Peyer's patch (tissue), 4 donors: ENCODE results near the gene GNB5. TPM values are rescaled to one million over a fixed set of nuclear protein-coding genes. Genes with fewer than 3 reads are reported as not detected.

Source experiments
- DNase-seq, 3 donors: peaks; one replicate each; pipeline ENCODE4 v3.0.0-alpha.2; 2017 to 2019
- H3K27ac ChIP-seq, 4 donors: fragments of 200-600 bp; sonication (generic); one replicate each; pipeline ENCODE4 v1.5.1; 2016 to 2019
- H3K27me3 ChIP-seq, 2 donors: fragments of 200-600 bp; sonication (generic); one replicate each; pipeline ENCODE4 v1.5.1; 2019
- H3K36me3 ChIP-seq, 3 donors: fragments of 200-600 bp; sonication (generic); one replicate each; pipeline ENCODE4 v1.5.1; 2016 to 2019
- H3K4me1 ChIP-seq, 4 donors: fragments of 200-600 bp; sonication (generic); one replicate each; pipeline ENCODE4 v1.5.1; 2016 to 2019
- H3K4me3 ChIP-seq, 4 donors: fragments of 200-600 bp; sonication (generic); 1 replicate in 3 of 4; 2 replicates in 1 of 4; pipeline ENCODE4 v1.5.1; 2016 to 2019; ENCODE audit warnings: mild to moderate bottlenecking in 1 of 4
- H3K9me3 ChIP-seq, 4 donors: fragments of 200-600 bp; sonication (generic); one replicate each; pipeline ENCODE4 v1.5.1; 2016 to 2019; ENCODE audit warnings: mild to moderate bottlenecking in 1 of 4
- POLR2A ChIP-seq, 2 donors: fragments of 450-650 bp; IDR thresholded peaks; one replicate each; pipeline ENCODE4 v1.5.1; 2017; ENCODE audit warnings: antibody characterized with exemption in 2 of 2, mild to moderate bottlenecking in 2 of 2, moderate library complexity in 2 of 2
- total RNA-seq, 4 donors: library from RNA; depleted of rRNA; stranded (reverse); fragments of >200 nt; gene quantifications; one replicate each; pipeline ENCODE4 v1.1.0, GENCODE V29; 2016
- TF ChIP-seq, protein P1 (sequence below), 6 experiments: fragments of 450-650 bp in 4 of 6; fragments of 200-600 bp in 2 of 6; sonication (generic) in 1 of 6; IDR thresholded peaks; one replicate each; pipeline ENCODE4 v1.5.1; 2017 to 2019; ENCODE audit warnings: antibody characterized with exemption in 6 of 6, mild to moderate bottlenecking in 3 of 6, moderate library complexity in 1 of 6

Gene GNB5
- total RNA-seq, 4 donors from 2014 or later, result 6.1 to 120 (median 7.6) TPM

DNA sequence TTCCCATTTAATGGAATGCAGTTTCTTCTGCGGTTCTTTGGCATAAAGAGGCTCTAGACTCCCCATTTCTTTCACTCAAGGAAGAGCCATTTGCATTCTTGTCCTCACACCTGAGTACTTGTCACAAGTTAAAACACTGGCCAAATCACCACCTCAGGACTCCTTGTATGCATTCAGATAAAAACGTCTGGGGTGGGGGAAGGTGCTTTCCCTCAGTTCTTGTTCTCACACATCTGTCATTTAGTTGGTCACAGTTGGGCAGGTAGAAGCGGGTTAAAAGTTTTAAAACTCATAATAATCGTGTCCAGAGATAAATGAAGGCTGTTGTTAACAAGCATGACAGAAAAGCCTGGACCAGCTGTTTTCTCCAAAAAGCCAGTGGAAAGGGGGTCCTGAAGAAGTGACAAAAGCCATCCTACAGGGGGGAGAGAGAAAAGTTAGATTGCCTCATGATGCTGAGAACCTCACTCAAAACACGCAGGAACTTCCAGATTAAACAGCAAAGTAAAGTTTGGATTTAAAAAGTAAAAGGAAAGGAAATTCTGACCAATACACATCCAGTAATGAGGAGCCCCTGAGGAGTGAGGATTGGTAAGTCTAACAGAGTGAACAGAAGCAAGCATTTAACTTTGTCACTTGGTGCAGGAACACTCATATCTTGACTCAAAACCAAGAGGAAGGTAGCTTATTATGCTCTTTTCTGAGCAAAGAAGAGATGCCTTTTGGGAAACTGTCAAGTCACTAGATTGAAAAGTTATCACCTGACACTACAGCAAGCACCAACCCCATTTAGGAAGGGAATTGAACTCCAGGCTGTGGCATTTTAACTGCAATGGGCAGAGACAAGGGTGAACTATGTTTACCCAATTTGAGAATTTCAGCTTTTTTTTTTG is 81.4 kb downstream of the GNB5 start:
- Histone ChIP-seq H3K4me3 (no peak overlapping the region), H3K36me3 (no peaks in the 10 kb centered on the region), H3K27ac (peak overlapping the region in 1 of 4 donors; percentile 36), H3K4me1 (peaks cover 0 to 22% (median 9%) of the 10 kb centered on the region in 4 donors), H3K27me3 (no peaks in the 10 kb centered on the region), H3K9me3 (no peaks in the 10 kb centered on the region)
- peak in 1 of 3 donors; percentile 35 for DNase-seq
- no peak for TF ChIP-seq POLR2A (IDR thresholded peaks at IDR 0.05)
- TF ChIP-seq, protein P1, sequence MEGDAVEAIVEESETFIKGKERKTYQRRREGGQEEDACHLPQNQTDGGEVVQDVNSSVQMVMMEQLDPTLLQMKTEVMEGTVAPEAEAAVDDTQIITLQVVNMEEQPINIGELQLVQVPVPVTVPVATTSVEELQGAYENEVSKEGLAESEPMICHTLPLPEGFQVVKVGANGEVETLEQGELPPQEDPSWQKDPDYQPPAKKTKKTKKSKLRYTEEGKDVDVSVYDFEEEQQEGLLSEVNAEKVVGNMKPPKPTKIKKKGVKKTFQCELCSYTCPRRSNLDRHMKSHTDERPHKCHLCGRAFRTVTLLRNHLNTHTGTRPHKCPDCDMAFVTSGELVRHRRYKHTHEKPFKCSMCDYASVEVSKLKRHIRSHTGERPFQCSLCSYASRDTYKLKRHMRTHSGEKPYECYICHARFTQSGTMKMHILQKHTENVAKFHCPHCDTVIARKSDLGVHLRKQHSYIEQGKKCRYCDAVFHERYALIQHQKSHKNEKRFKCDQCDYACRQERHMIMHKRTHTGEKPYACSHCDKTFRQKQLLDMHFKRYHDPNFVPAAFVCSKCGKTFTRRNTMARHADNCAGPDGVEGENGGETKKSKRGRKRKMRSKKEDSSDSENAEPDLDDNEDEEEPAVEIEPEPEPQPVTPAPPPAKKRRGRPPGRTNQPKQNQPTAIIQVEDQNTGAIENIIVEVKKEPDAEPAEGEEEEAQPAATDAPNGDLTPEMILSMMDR (IDR thresholded peaks at IDR 0.05), result no peak

- Histone ChIP-seq H3K9me3 (no peaks in the 10 kb centered on the region), H3K27me3 (no peaks in the 10 kb centered on the region), H3K4me3 (no peak overlapping the region), H3K36me3 (no peaks in the 10 kb centered on the region), H3K27ac (no peak overlapping the region), H3K4me1 (peaks cover 0 to 9% (median 7%) of the 10 kb centered on the region in 4 donors)
- no peak for DNase-seq
- TF ChIP-seq, protein P1 (IDR thresholded peaks at IDR 0.05), result no peak
- no peak for TF ChIP-seq POLR2A (IDR thresholded peaks at IDR 0.05)
Measured at GRCh38 chr15:52107238-52107637, 84.0 kb downstream of the GNB5 start.

GRCh38 chr15:52106641-52107040 is 84.6 kb downstream of the GNB5 start:
- TF ChIP-seq, protein P1 (IDR thresholded peaks at IDR 0.05), result no peak
- TF ChIP-seq POLR2A (IDR thresholded peaks at IDR 0.05), result no peak
- Histone ChIP-seq H3K4me3 (no peak overlapping the region), H3K9me3 (no peaks in the 10 kb centered on the region), H3K36me3 (no peaks in the 10 kb centered on the region), H3K27ac (no peak overlapping the region), H3K27me3 (no peaks in the 10 kb centered on the region), H3K4me1 (peaks cover 0 to 3% (median 2%) of the 10 kb centered on the region in 4 donors)
- DNase-seq, result no peak

- Histone ChIP-seq H3K4me3 (no peak overlapping the region), H3K4me1 (no peaks in the 10 kb centered on the region), H3K27me3 (no peaks in the 10 kb centered on the region), H3K9me3 (no peaks in the 10 kb centered on the region), H3K27ac (no peak overlapping the region), H3K36me3 (no peaks in the 10 kb centered on the region)
- DNase-seq, result no peak
- TF ChIP-seq, protein P1 (IDR thresholded peaks at IDR 0.05), result no peak
- TF ChIP-seq POLR2A (IDR thresholded peaks at IDR 0.05), result no peak
Measured at GRCh38 chr15:52105846-52106245, 85.3 kb downstream of the GNB5 start.

GRCh38 chr15:52104532-52105004 is 86.6 kb downstream of the GNB5 start:
- no peaks in the 10 kb centered on the region for H3K36me3 ChIP-seq
- TF ChIP-seq, protein P1 (IDR thresholded peaks at IDR 0.05), result no peak
- TF ChIP-seq POLR2A (IDR thresholded peaks at IDR 0.05), result no peak
- no peaks in the 10 kb centered on the region for H3K9me3 ChIP-seq
- H3K27me3 ChIP-seq, result no peaks in the 10 kb centered on the region
- H3K4me3 ChIP-seq, result no peak overlapping the region
- DNase-seq, result peak in 1 of 3 donors; percentile 42
- H3K4me1 ChIP-seq, result no peaks in the 10 kb centered on the region
- H3K27ac ChIP-seq, result no peak overlapping the region
